Measurements from ENCODE around the gene BMPER. TPM values are rescaled to one million over a fixed set of nuclear protein-coding genes. Genes with fewer than 3 reads are reported as not detected.

BMPER gene
- total and polyA plus RNA-seq, 2 donors (not counting 1 experiment from before 2014, with no cell fraction given), result 12.2 to 15.9 TPM

- Histone ChIP-seq H2AFZ (ENCODE audit: low read length) (no peak overlapping the region), H4K20me1 (ENCODE audit: control insufficient read depth, extremely low read depth, insufficient read depth, low read length) (no peaks in the 10 kb centered on the region), H3K4me3 (replicated peaks in 1 of 4; ENCODE audit: control extremely low read depth in 1 of 4, insufficient read depth in 1 of 4, low read depth in 3 of 4, low read length in 4 of 4) (no peak overlapping the region), H3K9ac (ENCODE audit: insufficient read depth, low read length) (no peak overlapping the region), H3K27me3 (ENCODE audit: control insufficient read depth, insufficient read depth, low read length) (no peaks in the 10 kb centered on the region), H3K4me1 (ENCODE audit: control insufficient read depth, extremely low read depth, insufficient read depth, low read length) (no peaks in the 10 kb centered on the region), H3K27ac (ENCODE audit: insufficient read depth, low read length) (no peak overlapping the region), H3K9me3 (ENCODE audit: control insufficient read depth, insufficient read depth, low read depth, low read length) (no peaks in the 10 kb centered on the region), H3K4me2 (ENCODE audit: extremely low read depth, insufficient read depth, low read length) (no peak overlapping the region), H3K36me3 (ENCODE audit: control insufficient read depth, insufficient read depth, low read length) (no peaks in the 10 kb centered on the region), H3K79me2 (ENCODE audit: control insufficient read depth, insufficient read depth, low read length) (no peaks in the 10 kb centered on the region)
- DNase-seq (ENCODE audit: low read depth in 2 of 2), result no peak
- no peak for TF ChIP-seq EZH2 (IDR thresholded peaks at IDR 0.05; ENCODE audit: low read length, missing control alignments)
- no peak for TF ChIP-seq CTCF (conservative IDR thresholded peaks at IDR 0.05 in 1 of 2, IDR thresholded peaks at IDR 0.05 in 1 of 2; ENCODE audit: low read depth in 1 of 2, low read length in 2 of 2)
These were observed 270.5 kb downstream of the BMPER start for GRCh38 chr7:34175837-34176236.

GRCh38 chr7:34177476-34177875 lies 272.1 kb downstream of the BMPER start:
- Histone ChIP-seq H3K27ac (ENCODE audit: insufficient read depth, low read length) (no peak overlapping the region), H3K36me3 (ENCODE audit: control insufficient read depth, insufficient read depth, low read length) (no peaks in the 10 kb centered on the region), H3K9me3 (ENCODE audit: control insufficient read depth, insufficient read depth, low read depth, low read length) (no peaks in the 10 kb centered on the region), H3K4me2 (ENCODE audit: extremely low read depth, insufficient read depth, low read length) (no peak overlapping the region), H3K4me1 (ENCODE audit: control insufficient read depth, extremely low read depth, insufficient read depth, low read length) (no peaks in the 10 kb centered on the region), H3K9ac (ENCODE audit: insufficient read depth, low read length) (no peak overlapping the region), H3K27me3 (ENCODE audit: control insufficient read depth, insufficient read depth, low read length) (no peaks in the 10 kb centered on the region), H3K4me3 (replicated peaks in 1 of 4; ENCODE audit: control extremely low read depth in 1 of 4, insufficient read depth in 1 of 4, low read depth in 3 of 4, low read length in 4 of 4) (no peak overlapping the region), H3K79me2 (ENCODE audit: control insufficient read depth, insufficient read depth, low read length) (no peaks in the 10 kb centered on the region), H2AFZ (ENCODE audit: low read length) (no peak overlapping the region), H4K20me1 (ENCODE audit: control insufficient read depth, extremely low read depth, insufficient read depth, low read length) (no peaks in the 10 kb centered on the region)
- DNase-seq (ENCODE audit: low read depth in 2 of 2), result no peak
- no peak for TF ChIP-seq EZH2 (IDR thresholded peaks at IDR 0.05; ENCODE audit: low read length, missing control alignments)
- no peak for TF ChIP-seq CTCF (conservative IDR thresholded peaks at IDR 0.05 in 1 of 2, IDR thresholded peaks at IDR 0.05 in 1 of 2; ENCODE audit: low read depth in 1 of 2, low read length in 2 of 2)

- no peak overlapping the region for H3K4me3 ChIP-seq (replicated peaks in 1 of 4; ENCODE audit: control extremely low read depth in 1 of 4, insufficient read depth in 1 of 4, low read depth in 3 of 4, low read length in 4 of 4)
- no peak overlapping the region for H3K4me2 ChIP-seq (ENCODE audit: extremely low read depth, insufficient read depth, low read length)
- H3K27ac ChIP-seq (ENCODE audit: insufficient read depth, low read length), result no peak overlapping the region
- H3K9ac ChIP-seq (ENCODE audit: insufficient read depth, low read length), result no peak overlapping the region
- TF ChIP-seq CTCF (conservative IDR thresholded peaks at IDR 0.05 in 1 of 2, IDR thresholded peaks at IDR 0.05 in 1 of 2; ENCODE audit: low read depth in 1 of 2, low read length in 2 of 2) (no peak), EZH2 (IDR thresholded peaks at IDR 0.05; ENCODE audit: low read length, missing control alignments) (no peak)
- H3K27me3 ChIP-seq (ENCODE audit: control insufficient read depth, insufficient read depth, low read length), result no peaks in the 10 kb centered on the region
- no peaks in the 10 kb centered on the region for H3K4me1 ChIP-seq (ENCODE audit: control insufficient read depth, extremely low read depth, insufficient read depth, low read length)
- DNase-seq (ENCODE audit: low read depth in 2 of 2), result no peak
- no peak overlapping the region for H2AFZ ChIP-seq (ENCODE audit: low read length)
- no peaks in the 10 kb centered on the region for H3K79me2 ChIP-seq (ENCODE audit: control insufficient read depth, insufficient read depth, low read length)
- no peaks in the 10 kb centered on the region for H4K20me1 ChIP-seq (ENCODE audit: control insufficient read depth, extremely low read depth, insufficient read depth, low read length)
- H3K36me3 ChIP-seq (ENCODE audit: control insufficient read depth, insufficient read depth, low read length), result no peaks in the 10 kb centered on the region
- no peaks in the 10 kb centered on the region for H3K9me3 ChIP-seq (ENCODE audit: control insufficient read depth, insufficient read depth, low read depth, low read length)
These were observed 276.1 kb downstream of the BMPER start for GRCh38 chr7:34181271-34181958.
